Measurements from ENCODE around the gene PODN. TPM values are rescaled to one million over a fixed set of nuclear protein-coding genes. Genes with fewer than 3 reads are reported as not detected.

The PODN gene
- total RNA-seq, 6 donors from 2014 or later, result 15.2 to 87.1 (median 53.1) TPM

DNA sequence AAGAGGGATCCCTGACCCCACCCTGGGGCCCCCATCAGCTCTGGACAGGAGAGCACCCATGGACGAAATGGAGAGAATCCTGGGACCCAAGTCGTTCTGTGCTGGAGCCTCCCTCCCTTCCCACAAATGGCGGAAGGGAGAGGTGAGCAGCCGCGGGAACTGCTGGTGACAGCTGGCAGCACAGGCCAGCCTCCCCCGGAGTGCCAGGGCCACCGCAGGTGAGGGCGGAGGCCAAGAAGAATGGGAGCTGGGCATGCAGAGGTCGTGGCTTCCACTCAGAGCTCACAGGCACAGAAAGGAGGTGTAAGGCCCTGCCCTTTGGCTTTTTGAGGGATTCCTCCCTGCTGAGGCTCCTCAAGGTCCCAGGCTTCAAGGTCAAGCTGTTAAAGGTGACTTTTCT is 55.8 kb downstream of the PODN start:
- Histone ChIP-seq H3K36me3 (no peaks in the 10 kb centered on the region), H3K9me3 (no peaks in the 10 kb centered on the region), H3K4me1 (peaks cover 0 to 13% (median 3%) of the 10 kb centered on the region in 4 donors), H3K27me3 (no peaks in the 10 kb centered on the region), H3K27ac (no peak overlapping the region), H3K4me3 (no peak overlapping the region)
- no peak for ATAC-seq (ENCODE audit: low FRiP score in 2 of 2)
- TF ChIP-seq CTCF (IDR thresholded peaks at IDR 0.05) (no peak), POLR2A (IDR thresholded peaks at IDR 0.05) (no peak), POLR2AphosphoS5 (IDR thresholded peaks at IDR 0.05) (no peak), EP300 (IDR thresholded peaks at IDR 0.05) (no peak)
- 82 to 88% methylated on average over 9 of the region's 9 CpGs for WGBS, 2 donors
- no peak for DNase-seq

- Histone ChIP-seq H3K27ac (no peak overlapping the region), H3K4me3 (no peak overlapping the region), H3K9me3 (no peaks in the 10 kb centered on the region), H3K4me1 (peaks cover 0 to 16% (median 6%) of the 10 kb centered on the region in 4 donors), H3K27me3 (no peaks in the 10 kb centered on the region), H3K36me3 (no peaks in the 10 kb centered on the region)
- 75 to 77% methylated on average over 7 to 12 of the region's 12 CpGs for WGBS, 2 donors
- ATAC-seq (ENCODE audit: low FRiP score in 2 of 2) (no peak), DNase-seq (peak in 1 of 2 donors; percentile 56)
- no peak for TF ChIP-seq POLR2A (IDR thresholded peaks at IDR 0.05)
- TF ChIP-seq EP300 (IDR thresholded peaks at IDR 0.05), result no peak
- TF ChIP-seq CTCF (IDR thresholded peaks at IDR 0.05), result no peak
- TF ChIP-seq POLR2AphosphoS5 (IDR thresholded peaks at IDR 0.05), result no peak
Measured at GRCh38 chr1:53120659-53121058, 58.6 kb downstream of the PODN start.

DNA sequence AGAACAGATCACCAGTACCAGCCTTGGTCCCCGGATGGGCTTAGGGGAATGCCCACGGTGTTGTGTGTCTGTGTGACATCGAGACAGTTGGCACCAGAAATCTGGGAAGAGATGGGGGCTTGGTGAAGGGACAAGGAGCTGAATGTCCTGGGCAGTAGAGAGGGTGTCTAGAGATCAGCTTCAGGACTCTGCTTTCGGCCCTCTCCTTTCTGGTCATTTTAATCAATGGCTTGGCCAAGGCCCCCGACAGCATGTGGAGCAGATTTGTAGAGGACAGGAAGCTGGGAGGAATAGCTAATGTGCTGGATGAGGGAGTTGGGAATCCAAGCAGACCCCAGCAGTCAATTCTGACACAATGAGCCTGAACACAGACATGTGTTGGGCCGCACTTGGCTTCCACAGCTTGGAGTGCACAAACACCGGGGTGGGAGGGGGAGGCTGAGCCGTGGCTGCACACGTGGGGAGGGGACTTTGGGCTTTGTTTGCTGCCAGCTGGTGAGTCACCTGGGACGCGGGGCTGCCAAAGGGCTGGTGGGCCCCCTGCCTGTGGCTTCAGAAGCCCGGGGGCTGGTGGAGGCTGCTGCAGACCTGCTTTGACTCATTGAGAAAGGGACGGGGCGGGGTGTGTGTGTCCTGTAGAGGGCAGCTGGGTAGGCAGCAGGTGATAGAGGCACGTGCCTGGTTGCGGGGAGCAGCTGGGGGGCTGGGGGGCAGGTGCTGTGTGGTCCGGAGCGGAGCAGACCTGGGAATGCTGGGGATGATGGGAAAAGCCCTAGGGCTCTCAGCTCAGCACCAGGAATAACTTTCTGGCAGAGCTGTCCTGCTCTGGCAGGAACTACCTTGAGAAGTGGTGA is 59.5 kb downstream of the PODN start:
- H3K27ac ChIP-seq, result peak overlapping the region in 1 of 4 donors; percentile 4
- 64 to 72% methylated on average over 11 to 15 of the region's 18 CpGs for WGBS, 2 donors
- TF ChIP-seq CTCF (IDR thresholded peaks at IDR 0.05) (no peak), EP300 (IDR thresholded peaks at IDR 0.05) (no peak), POLR2AphosphoS5 (IDR thresholded peaks at IDR 0.05) (no peak)
- DNase-seq (peak in 1 of 2 donors; percentile 70), ATAC-seq (ENCODE audit: low FRiP score in 2 of 2) (peak in 1 of 2 donors; percentile 54)
- H3K4me3 ChIP-seq, result no peak overlapping the region
- peaks cover 0 to 19% (median 3%) of the 10 kb centered on the region in 4 donors for H3K4me1 ChIP-seq
- no peaks in the 10 kb centered on the region for H3K9me3 ChIP-seq
- H3K27me3 ChIP-seq, result no peaks in the 10 kb centered on the region
- H3K36me3 ChIP-seq, result no peaks in the 10 kb centered on the region

DNA sequence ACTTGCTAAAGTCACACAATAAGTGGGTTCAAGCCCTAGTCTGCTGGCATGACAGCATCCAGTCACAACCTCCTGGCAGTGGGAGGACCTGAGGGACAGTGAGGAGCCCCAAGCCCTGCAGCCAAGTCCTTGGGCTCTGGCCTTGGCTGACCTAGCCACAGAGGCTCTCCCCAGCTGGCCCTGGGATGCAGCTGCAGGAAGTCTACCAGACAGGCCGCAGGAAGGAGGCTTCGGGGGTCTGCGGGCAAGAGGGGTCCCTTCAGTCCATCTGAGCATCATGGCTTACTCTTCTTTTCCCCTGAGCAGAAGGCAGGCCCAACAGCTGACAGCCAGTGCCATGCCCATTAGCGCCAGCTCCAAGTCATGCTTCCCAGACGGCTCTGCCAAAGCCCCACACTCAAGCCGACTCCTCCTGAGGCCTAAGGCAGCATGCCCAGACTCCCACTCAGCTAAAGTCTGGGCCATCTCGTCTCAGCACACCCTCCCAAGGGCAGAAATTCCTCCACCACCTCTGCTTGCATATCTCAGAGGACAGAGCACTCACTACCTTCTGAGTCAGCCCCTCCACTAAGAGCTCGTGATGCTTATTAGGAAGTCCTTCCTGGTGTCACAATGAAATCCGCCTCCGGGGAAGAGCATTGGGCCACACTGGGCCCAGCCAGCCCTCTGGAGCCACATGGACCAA is 60.3 kb downstream of the PODN start:
- peak in 1 of 2 donors; percentile 35 for ATAC-seq (ENCODE audit: low FRiP score in 2 of 2)
- Histone ChIP-seq H3K4me3 (no peak overlapping the region), H3K27me3 (no peaks in the 10 kb centered on the region), H3K9me3 (no peaks in the 10 kb centered on the region), H3K4me1 (peaks cover 0 to 19% (median 3%) of the 10 kb centered on the region in 4 donors), H3K36me3 (no peaks in the 10 kb centered on the region), H3K27ac (peak overlapping the region in 2 of 4 donors; percentile 52 to 71)
- no peak for DNase-seq
- WGBS, 2 donors, result 66 to 76% methylated on average over 4 to 10 of the region's 10 CpGs
- no peak for TF ChIP-seq CTCF (IDR thresholded peaks at IDR 0.05)
- no peak for TF ChIP-seq EP300 (IDR thresholded peaks at IDR 0.05)
- TF ChIP-seq POLR2A (IDR thresholded peaks at IDR 0.05), result no peak
- TF ChIP-seq POLR2AphosphoS5 (IDR thresholded peaks at IDR 0.05), result no peak
